ENCODE results near the gene GRK7. TPM values are rescaled to one million over a fixed set of nuclear protein-coding genes. Genes with fewer than 3 reads are reported as not detected.
"Not testable (repeated sequence)": the region's sequence is repeated elsewhere in the genome, so short reads cannot be mapped to it uniquely, and the experiment has no call there.

Gene GRK7
- total RNA-seq, 1 donor from 2014 or later = not detected

DNA sequence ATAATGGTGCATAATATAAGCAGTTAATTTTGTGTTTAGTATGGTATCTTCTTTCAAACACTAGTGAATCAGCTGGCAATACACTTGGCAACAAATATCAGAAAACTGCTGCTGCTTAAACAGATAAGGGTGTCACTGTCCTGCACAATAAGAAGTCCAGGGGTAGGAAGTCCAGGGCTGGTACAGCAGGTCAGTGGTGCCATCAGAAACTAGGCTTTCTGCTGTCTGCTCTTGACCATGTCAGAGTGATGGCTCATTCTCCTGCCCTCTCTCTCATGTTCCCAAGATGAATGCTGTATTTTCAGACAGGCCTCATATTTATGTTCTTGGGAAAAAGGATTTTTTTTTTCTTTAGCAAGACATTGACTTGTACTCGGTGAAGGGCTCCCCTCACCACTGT is 9.2 kb upstream of the GRK7 start:
- no peak for DNase-seq (ENCODE audit: low spot score)

DNA sequence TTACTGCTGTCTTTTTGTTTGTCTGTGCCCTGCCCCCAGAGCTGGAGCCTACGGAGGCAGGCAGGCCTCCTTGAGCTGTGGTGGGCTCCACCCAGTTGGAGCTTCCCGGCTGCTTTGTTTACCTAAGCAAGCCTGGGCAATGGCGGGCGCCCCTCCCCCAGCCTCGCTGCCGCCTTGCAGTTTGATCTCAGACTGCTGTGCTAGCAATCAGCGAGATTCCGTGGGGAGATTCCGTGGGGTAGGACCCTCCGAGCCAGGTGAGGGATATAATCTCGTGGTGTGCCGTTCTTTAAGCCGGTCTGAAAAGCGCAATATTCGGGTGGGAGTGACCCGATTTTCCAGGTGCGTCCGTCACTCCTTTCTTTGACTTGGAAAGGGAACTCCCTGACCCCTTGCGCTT is 656 bp upstream of the GRK7 start:
- not testable (repeated sequence) for DNase-seq (ENCODE audit: low spot score)

DNA sequence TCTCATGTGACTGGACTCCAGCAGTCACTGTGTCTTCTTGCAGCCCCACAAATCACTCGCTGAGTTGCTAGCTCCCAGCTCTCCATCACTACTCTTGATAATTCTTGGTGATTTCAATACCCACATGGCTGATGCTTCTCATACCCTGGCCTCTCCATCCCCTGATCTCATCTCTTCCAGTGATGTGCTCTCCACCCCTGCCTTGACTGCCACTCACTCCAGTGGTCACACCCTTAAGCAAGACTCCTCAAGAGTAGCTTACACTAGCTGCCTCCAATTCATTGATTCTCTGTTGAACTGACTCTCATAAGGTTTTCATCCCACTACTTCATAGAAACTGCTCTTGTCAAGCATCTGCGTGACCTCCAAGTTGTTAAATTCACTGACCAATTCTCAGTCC is 837 bp downstream of the GRK7 start:
- no peak for DNase-seq (ENCODE audit: low spot score)

DNA sequence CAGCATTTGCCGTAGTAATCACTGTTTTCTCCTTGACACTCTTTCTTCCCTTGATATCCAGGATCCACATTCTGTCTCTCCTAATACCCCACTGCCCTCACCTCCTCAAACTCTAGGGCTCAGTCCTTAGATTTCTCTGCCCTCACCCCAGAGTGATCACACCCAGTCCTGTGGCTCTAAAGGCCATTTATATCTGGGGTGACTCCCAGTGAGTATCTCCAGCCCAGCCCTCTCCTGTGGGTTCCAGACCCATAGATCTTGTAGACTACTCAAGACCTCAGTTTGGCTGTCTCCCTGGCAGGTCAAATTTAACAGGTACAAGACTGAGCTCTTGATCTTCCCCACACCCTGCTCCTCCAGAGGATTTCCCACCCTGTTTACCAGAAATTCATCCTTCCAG is 1.3 kb downstream of the GRK7 start:
- no peak for DNase-seq (ENCODE audit: low spot score)

DNA sequence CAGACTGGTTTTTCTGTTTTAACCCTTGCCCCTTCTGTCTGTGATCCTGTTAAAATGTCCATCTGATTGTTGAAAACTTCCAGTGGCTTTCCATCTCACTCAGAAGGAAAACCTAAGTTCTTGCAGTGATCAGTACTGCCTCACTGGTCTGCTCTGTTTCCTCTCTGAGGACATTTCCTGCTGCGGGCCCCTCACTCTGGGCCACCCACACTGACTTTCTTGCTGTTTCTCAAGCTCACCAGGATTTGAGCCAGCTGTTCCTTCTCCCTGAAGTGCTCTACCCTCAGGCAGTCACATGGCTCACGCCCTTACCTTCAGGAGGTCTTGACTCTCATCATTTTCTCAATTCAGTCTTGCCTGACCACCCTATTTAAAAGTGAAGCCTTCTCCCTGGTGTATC is 1.8 kb downstream of the GRK7 start:
- DNase-seq (ENCODE audit: low spot score) = no peak

DNA sequence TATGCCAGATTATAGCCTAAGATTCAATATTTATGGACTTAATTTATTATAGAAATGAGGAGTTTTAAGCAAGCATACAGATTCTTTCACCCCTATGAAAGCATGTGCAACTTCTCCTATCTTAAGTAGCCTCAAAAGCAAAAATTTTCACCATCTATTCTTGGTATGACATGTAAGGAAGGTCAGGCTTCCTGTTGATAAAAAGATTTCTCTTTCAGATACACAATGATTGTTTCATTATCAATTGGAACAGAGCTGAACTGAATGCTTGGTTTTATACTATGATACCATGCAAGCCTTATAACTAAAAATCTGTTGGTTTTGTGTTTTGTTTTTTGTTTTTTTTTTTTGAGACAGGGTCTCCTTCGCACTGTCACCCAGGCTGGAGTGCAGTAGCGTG is 3.9 kb downstream of the GRK7 start:
- no peak for DNase-seq (ENCODE audit: low spot score)

DNA sequence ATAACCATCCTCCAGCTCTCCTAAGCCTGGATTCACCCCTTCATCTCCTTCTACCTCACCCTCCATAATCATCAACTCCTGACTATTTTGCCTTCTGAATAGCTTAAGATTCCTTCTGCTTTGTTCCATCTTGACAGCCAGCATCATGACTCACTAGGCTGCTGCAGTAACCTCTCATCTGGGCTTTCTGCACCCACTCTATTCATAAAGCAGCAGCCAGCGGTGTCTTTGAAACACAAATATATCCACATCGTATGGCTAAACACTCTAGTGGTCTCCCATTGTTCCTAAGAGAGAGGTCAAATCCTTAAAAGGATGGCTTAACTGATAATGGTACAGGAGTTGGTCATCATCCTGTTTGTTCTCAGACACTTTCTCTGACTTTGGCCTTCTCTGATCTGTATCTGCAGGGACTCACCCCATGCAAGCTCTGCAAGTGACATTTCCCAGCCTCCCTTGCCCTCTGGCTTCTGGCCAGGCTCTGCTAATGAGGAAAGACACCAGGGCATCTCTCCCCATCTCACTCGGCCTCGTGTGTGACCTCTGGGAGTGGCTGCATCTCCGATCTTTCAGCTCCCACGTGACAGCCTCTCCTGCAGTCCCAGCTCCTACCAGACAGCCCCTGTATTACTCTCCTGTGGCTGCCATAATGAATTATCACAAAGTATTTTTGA is 6.2 kb downstream of the GRK7 start:
- peak; percentile 18 for DNase-seq (ENCODE audit: low spot score)

DNA sequence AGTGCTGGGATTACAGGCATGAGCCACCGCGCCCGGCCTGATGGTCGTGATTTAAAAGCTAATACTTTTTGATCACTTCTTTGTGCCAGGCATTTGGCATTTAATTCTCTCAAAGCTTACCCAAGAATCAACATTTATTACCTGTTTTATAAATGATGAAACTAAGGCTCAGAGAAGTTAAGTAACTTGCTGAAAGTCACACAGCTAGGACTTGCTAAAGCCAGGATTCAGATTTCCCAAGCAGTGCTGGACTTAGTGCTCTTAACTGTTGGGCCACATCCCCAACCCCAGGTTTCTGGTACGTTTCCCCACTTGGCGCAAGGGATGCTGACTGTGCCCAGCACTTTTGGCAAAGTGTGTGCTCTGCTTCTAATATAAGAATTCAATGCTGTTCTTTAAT is 10.5 kb downstream of the GRK7 start:
- no peak for DNase-seq (ENCODE audit: low spot score)

DNA sequence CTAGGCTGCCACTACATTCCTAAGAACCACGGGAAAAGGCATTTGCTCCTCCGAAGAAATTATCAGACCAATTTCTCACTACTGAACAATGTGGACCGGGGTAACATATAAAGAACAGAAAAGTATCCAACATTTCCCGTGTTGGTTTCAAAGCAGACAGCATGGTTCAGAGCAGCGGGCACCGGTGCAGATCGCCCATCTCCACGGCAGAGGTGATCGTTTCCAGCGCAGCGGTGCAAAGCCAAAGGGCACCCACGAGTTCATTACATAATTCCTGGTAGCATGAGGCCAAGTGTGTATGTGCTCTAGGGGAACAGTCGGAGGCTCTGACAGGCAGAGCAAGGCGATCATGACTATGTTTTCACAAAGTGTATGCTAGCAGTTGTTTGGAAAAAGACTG is 13.2 kb downstream of the GRK7 start:
- DNase-seq (ENCODE audit: low spot score) = no peak

DNA sequence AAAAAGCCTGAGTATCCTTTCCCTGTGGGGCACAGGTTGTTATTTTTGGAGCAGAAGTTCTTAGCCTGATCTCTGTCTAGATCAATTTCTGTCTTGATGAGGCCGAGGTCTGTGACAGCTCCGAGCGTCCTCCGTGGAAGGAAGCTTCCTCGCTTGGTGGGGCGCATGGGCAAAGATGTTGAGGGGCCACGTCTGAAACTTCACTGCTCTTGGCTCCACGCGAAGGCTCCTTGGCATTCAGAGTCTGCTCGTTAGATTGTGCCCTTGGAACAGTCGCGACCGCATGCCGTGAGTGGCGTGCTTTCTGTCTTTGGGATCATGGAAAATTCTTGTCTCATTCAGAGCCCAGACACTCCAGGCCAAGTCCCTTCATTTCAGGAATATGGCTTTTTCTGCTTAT is 13.7 kb downstream of the GRK7 start:
- no peak for DNase-seq (ENCODE audit: low spot score)

DNA sequence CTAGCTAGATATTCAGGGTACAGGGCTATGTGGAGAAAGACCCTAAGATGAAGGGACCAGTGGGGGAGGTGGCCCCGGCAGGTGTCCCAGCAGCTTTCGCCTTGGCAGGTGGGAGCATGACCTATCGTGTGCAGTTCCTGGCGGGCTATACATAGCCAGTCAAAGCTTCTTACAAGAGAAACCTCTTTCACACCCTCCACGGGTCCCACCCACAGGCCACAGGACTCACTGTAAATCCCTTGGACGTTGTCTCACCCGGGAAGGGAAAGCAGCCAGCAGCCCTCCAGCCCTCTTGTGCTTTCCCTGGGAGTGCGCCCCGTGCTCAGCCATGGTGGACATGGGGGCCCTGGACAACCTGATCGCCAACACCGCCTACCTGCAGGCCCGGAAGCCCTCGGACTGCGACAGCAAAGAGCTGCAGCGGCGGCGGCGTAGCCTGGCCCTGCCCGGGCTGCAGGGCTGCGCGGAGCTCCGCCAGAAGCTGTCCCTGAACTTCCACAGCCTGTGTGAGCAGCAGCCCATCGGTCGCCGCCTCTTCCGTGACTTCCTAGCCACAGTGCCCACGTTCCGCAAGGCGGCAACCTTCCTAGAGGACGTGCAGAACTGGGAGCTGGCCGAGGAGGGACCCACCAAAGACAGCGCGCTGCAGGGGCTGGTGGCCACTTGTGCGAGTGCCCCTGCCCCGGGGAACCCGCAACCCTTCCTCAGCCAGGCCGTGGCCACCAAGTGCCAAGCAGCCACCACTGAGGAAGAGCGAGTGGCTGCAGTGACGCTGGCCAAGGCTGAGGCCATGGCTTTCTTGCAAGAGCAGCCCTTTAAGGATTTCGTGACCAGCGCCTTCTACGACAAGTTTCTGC is 15.0 kb downstream of the GRK7 start:
- no peak for DNase-seq (ENCODE audit: low spot score)

DNA sequence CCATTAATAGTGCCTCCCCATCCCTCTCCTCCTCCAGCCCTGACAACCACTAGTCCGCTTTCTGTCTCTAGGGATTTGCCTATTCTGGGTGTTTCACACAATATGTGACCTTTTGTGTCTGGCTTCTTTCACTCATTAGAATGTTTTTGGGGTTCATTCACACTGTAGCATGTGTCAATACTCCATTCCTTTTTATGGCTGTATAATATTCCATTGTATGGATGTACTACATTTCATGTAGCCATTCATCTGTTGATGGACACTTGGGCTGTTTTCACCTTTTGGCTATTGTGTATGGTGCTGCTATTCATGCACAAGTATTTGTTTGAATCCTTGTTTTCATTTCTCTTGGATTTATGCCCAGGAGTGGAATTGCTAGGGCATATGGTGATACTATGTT is 16.5 kb downstream of the GRK7 start:
- no peak for DNase-seq (ENCODE audit: low spot score)

DNA sequence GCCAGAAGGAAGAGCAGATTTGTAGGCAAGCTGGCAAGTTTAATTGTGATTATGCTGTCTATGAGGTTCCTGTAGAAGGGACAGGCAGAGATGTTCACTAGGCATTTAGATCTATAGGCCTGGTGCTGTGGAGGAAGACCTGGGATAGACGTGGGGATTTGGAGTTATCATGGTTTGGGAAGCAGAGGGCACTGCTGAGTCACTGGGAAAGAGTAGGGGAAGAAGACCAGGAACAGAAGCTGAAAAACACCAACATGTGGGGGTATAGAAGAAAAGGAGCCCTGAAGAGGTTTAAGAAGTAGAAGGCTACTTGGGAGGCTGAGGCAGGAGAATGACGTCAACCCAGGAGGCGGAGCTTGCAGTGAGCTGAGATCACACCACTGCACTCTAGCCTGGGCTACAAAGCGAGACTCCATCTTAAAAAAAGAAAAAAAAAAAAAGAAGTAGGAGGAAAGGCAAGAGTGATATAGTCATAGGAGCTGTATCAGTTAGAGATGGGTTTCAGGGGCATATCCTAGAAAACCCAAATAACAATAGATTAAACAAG is 19.3 kb downstream of the GRK7 start:
- DNase-seq (ENCODE audit: low spot score) = no peak

DNA sequence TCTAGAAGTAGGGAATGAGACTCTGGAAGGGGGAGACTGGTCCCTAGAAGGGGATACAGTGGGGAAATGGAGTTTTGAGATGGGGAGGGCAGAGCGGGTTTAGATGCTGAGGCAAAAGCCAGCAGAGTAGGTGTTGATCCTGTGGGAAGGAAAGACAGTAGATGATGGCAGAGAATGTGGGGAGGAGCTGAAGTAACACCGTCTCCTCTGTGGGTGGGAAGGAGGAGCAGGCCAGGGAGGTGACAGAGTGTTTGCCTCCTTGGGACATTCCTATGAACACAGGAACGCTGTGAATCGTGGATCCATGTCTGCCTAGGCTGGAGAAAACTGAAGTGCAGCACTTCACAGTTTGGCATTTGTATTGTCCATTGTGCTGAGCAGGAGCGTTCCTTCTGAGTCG is 20.4 kb downstream of the GRK7 start:
- DNase-seq (ENCODE audit: low spot score) = no peak

DNA sequence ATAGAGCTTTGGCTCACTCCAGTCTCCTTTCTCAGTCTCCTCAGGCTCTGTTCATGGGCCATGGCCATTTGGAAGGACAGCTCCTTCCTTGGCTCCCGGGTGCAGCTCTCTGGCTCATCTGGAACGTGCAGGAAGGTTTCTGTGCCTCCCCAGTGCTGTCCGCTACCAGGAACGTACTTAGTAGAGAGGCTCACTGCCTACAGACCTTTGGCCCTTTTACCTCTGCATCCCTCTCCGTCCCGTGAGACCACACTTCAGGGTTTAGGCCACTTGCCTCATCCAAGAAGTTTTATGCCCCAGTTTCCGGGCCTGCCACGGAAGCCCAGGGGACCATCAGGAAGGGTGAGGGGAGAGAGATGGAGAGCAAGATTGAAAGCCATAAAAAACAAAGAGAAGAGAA is 20.9 kb downstream of the GRK7 start:
- DNase-seq (ENCODE audit: low spot score) = no peak

DNA sequence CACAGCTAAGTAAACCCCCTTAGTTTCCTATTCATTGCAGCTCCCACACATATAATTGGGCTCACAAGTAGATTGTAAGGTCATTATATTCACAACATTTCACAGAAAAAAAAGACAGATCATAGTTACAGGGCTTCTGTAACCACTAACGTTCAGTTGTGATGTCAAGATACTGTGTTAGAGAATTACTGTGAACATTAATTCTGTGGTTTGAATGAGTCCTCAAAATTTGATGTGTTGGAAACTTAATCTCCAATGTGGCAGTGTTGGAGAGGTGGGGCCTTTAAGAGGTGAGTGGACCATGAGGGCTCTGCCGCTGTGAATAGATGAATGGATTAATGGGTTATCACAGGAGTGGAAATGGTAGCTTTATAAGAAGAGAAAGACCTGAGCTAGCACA is 21.3 kb downstream of the GRK7 start:
- no peak for DNase-seq (ENCODE audit: low spot score)

DNA sequence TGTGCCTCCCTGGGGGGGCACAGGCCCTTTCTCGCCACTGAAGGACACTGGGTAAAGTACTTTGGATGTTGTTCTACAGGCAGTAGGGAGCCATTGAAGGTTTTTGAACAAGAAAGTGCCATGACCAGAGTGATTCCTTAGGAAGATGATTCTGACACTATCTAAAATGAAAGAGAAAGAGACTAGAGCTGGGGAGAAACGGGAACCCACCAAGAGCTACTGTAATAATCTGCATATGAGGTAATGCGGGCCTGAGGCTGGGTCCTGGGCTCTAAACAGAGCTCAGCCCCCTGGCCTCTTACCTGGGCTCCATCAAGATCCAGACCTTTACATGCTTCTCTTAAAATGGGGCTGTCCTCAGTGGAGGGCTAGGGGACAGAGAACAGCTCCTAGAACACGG is 24.9 kb downstream of the GRK7 start:
- DNase-seq (ENCODE audit: low spot score) = no peak

DNA sequence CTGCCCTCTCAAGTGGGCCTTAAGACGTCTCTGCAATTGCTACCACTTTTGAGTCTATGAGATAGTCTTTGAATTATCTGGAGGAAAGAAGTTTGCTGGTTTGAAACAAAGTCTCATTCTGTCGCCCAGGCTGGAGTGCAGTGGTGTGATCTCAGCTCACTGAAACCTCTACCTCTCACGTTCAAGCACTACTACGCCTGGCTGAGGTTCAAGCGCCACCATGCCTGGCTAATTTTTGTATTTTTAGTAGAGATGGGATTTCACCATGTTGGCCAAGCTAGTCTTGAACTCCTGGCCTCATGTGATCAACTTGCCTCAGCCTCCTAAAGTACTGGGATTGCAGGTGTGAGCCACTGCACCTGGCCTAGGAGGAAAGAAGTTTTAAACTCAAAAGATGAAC is 25.5 kb downstream of the GRK7 start:
- DNase-seq (ENCODE audit: low spot score) = not testable (repeated sequence)

DNA sequence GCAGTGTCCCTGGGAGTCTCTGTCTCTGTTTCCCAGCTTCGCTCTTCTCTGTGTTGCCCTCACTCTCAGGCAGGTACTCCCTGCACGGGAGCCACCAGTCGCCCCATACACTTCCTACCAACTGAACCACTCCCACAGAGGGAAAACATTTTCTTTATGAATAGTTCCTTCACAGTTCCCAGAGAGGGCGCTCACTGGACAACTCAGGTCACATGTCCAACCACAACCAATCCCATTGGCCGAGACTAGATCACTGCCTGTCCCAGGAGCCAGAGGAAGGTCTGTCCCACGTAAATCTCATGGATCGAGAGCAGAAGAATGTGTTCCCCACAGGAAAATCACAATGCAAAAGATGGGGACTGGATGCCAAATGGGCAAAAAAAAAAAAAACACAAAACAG is 26.1 kb downstream of the GRK7 start:
- no peak for DNase-seq (ENCODE audit: low spot score)

DNA sequence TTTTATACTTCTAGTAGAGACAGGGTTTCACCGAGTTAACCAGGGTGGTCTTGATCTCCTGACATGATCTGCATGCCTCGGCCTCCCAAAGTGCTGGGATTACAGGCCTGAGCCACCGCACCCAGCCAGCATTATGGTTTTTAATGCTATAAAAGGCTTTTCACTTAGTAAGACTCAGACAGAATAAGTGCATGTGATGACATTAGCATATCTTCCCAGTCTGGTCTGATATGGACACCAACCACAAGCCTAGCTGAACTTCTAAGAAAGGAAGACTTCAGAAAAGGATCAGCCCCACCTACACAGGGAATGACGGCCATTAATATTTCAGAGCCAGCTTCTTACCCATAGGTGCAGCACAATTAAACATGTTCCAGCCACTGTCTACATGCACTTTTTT is 27.0 kb downstream of the GRK7 start:
- no peak for DNase-seq (ENCODE audit: low spot score)

DNA sequence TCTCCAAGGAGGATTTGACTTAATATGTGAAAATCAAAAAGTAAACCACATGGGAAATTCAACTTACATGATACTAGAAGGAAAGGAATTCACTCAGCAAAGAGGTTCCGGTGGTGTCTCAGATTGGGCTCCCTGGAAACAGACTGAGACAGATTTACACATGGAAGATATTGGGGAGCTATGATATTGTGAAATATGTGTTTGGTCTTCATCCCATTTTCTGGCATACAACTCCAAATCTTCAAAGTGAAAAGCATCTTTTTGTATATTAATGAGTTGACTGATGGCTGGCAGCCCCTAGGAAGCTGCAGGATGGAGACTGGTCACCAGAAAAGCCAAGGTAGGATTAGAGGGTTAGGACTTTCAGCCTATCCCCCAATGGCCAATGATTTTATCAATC is 29.3 kb downstream of the GRK7 start:
- no peak for DNase-seq (ENCODE audit: low spot score)

DNA sequence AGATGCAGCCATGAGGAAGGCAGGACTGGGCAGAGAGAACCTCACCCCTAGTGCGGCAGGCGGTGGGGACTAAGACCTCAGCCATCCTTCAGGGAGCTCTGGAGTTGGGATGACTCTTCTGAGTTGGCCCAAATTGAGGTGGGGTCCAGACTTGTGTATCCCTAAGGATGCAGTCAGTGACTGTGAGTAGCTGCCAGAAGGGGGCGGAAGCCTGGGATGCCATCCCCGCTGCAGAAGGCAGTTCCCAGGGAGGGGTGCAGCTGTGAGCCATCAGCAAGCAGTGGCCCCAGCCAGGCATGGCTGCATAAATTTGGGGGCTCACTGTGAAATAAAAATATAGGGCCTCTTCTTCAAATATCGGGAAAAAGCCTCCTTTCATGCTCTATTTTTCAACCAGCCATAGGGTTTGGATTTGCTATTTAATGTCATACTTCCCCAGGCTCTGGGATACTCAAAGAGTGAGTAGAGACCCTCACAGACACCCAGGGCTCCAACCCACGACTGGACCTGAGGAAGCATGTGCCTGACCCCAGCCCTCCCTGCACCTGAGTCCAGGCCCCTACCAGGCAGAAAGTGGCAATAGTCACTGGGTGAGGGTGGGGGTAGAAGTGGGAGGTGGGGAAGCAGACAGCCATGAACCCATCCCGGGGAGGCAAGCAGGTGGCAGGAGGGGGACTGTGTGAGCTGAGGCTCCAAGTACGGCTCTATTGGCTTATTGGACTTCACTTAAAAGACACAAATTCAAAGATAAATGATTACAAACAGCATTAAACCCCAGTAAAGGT is 30.5 kb downstream of the GRK7 start:
- DNase-seq (ENCODE audit: low spot score) = no peak

Data from mucosa of gallbladder (tissue), 1 donor.